Upper lobe of left lung (tissue), 4 donors: ENCODE results near the gene AP3S2.

ENCODE experiments used
- POLR2A ChIP-seq, 4 donors: fragments of 450-650 bp; IDR thresholded peaks; one replicate each; pipeline ENCODE4 v1.5.1; 2016 to 2017; ENCODE audit warnings: antibody characterized with exemption in 4 of 4, mild to moderate bottlenecking in 2 of 4
- TF ChIP-seq, protein P1 (sequence below), 6 experiments: fragments of 450-650 bp in 4 of 6; fragments of 200-600 bp in 2 of 6; sonication (generic) in 2 of 6; IDR thresholded peaks; one replicate each; pipeline ENCODE4 v1.5.1; 2016 to 2019; ENCODE audit warnings: antibody characterized with exemption in 6 of 6

DNA sequence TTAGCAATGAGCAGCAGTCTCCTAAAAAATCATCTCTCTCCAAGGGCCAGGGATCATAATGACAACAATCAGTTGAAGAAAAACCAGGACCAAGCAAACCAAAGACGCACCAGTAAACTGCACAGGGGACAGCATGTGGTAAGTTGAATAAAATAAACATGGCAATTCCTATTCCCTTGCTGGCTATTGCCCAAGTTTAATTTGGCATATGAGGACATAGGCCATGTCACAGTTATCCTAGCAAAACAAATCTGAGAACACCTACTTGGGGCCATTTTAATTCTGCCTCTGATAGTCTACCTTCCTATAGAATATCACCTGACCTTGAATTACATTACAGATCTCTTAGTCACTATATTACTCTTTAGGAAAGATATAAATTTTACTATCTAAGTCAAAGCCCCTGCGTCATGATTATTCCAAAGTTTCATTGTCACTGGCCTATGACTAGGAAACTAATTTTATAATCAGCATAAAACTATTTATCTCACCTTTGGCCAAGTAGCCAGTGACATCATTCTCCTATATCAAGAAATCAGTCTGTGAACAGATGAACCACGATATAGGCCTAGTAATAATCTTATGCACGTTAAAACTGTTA is 23.0 kb downstream of the AP3S2 start:
- TF ChIP-seq POLR2A (IDR thresholded peaks at IDR 0.05) = no peak
- TF ChIP-seq, protein P1, sequence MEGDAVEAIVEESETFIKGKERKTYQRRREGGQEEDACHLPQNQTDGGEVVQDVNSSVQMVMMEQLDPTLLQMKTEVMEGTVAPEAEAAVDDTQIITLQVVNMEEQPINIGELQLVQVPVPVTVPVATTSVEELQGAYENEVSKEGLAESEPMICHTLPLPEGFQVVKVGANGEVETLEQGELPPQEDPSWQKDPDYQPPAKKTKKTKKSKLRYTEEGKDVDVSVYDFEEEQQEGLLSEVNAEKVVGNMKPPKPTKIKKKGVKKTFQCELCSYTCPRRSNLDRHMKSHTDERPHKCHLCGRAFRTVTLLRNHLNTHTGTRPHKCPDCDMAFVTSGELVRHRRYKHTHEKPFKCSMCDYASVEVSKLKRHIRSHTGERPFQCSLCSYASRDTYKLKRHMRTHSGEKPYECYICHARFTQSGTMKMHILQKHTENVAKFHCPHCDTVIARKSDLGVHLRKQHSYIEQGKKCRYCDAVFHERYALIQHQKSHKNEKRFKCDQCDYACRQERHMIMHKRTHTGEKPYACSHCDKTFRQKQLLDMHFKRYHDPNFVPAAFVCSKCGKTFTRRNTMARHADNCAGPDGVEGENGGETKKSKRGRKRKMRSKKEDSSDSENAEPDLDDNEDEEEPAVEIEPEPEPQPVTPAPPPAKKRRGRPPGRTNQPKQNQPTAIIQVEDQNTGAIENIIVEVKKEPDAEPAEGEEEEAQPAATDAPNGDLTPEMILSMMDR (IDR thresholded peaks at IDR 0.05) = no peak
